Measurements from ENCODE around the gene AHCY. TPM values are rescaled to one million over a fixed set of nuclear protein-coding genes. Genes with fewer than 3 reads are reported as not detected.

AHCY gene
- total RNA-seq, 2 donors from 2014 or later: 162 to 170 TPM

- Histone ChIP-seq H3K9me3 (no peaks in the 10 kb centered on the region), H3K27me3 (replicated peaks; ENCODE audit: insufficient read depth) (no peaks in the 10 kb centered on the region), H3K36me3 (peaks cover 8 to 16% of the 10 kb centered on the region in 2 donors), H3K27ac (no peak overlapping the region), H3K4me3 (no peak overlapping the region), H3K4me1 (replicated peaks) (no peaks in the 10 kb centered on the region)
- TF ChIP-seq POLR2A (IDR thresholded peaks at IDR 0.05) (no peak), POLR2AphosphoS5 (IDR thresholded peaks at IDR 0.05) (no peak)
- TF ChIP-seq, protein P1, sequence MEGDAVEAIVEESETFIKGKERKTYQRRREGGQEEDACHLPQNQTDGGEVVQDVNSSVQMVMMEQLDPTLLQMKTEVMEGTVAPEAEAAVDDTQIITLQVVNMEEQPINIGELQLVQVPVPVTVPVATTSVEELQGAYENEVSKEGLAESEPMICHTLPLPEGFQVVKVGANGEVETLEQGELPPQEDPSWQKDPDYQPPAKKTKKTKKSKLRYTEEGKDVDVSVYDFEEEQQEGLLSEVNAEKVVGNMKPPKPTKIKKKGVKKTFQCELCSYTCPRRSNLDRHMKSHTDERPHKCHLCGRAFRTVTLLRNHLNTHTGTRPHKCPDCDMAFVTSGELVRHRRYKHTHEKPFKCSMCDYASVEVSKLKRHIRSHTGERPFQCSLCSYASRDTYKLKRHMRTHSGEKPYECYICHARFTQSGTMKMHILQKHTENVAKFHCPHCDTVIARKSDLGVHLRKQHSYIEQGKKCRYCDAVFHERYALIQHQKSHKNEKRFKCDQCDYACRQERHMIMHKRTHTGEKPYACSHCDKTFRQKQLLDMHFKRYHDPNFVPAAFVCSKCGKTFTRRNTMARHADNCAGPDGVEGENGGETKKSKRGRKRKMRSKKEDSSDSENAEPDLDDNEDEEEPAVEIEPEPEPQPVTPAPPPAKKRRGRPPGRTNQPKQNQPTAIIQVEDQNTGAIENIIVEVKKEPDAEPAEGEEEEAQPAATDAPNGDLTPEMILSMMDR (IDR thresholded peaks at IDR 0.05): no peak
- DNase-seq (ENCODE audit: low spot score): no peak
- intact Hi-C loops (cut with DNase I): no loop called here
- WGBS: 95% methylated on average over 22 of the region's 24 CpGs
Measured at GRCh38 chr20:34295284-34295683, 7.9 kb downstream of the AHCY start.

GRCh38 chr20:34294563-34294962 lies 8.6 kb downstream of the AHCY start:
- Histone ChIP-seq H3K9me3 (no peaks in the 10 kb centered on the region), H3K27me3 (replicated peaks; ENCODE audit: insufficient read depth) (no peaks in the 10 kb centered on the region), H3K36me3 (peaks cover 11 to 23% of the 10 kb centered on the region in 2 donors), H3K27ac (no peak overlapping the region), H3K4me3 (no peak overlapping the region), H3K4me1 (replicated peaks) (no peaks in the 10 kb centered on the region)
- intact Hi-C loops (cut with DNase I): no loop called here
- no peak for DNase-seq (ENCODE audit: low spot score)
- 59% methylated on average over 7 of the region's 7 CpGs for WGBS
- TF ChIP-seq, protein P1 (IDR thresholded peaks at IDR 0.05): no peak
- TF ChIP-seq POLR2A (IDR thresholded peaks at IDR 0.05) (no peak), POLR2AphosphoS5 (IDR thresholded peaks at IDR 0.05) (no peak)

- WGBS: 81% methylated on average over 7 of the region's 7 CpGs
- no peak for DNase-seq (ENCODE audit: low spot score)
- Histone ChIP-seq H3K9me3 (no peaks in the 10 kb centered on the region), H3K36me3 (peaks cover 11 to 23% of the 10 kb centered on the region in 2 donors), H3K27ac (no peak overlapping the region), H3K27me3 (replicated peaks; ENCODE audit: insufficient read depth) (no peaks in the 10 kb centered on the region), H3K4me3 (no peak overlapping the region), H3K4me1 (replicated peaks) (no peaks in the 10 kb centered on the region)
- intact Hi-C loops (cut with DNase I): no loop called here
- TF ChIP-seq POLR2A (IDR thresholded peaks at IDR 0.05) (no peak), POLR2AphosphoS5 (IDR thresholded peaks at IDR 0.05) (no peak)
- TF ChIP-seq, protein P1 (IDR thresholded peaks at IDR 0.05): no peak
Measured at GRCh38 chr20:34293589-34293988, 9.6 kb downstream of the AHCY start.

GRCh38 chr20:34293119-34293518 lies 10.0 kb downstream of the AHCY start:
- Histone ChIP-seq H3K27ac (no peak overlapping the region), H3K4me1 (replicated peaks) (no peaks in the 10 kb centered on the region), H3K9me3 (no peaks in the 10 kb centered on the region), H3K4me3 (no peak overlapping the region), H3K27me3 (replicated peaks; ENCODE audit: insufficient read depth) (no peaks in the 10 kb centered on the region), H3K36me3 (peaks cover 11 to 23% of the 10 kb centered on the region in 2 donors)
- intact Hi-C loops (cut with DNase I): no loop called here
- TF ChIP-seq POLR2AphosphoS5 (IDR thresholded peaks at IDR 0.05): no peak
- whole genome bisulfite sequencing: 93% methylated on average over 5 of the region's 5 CpGs
- DNase-seq (ENCODE audit: low spot score): no peak

DNA sequence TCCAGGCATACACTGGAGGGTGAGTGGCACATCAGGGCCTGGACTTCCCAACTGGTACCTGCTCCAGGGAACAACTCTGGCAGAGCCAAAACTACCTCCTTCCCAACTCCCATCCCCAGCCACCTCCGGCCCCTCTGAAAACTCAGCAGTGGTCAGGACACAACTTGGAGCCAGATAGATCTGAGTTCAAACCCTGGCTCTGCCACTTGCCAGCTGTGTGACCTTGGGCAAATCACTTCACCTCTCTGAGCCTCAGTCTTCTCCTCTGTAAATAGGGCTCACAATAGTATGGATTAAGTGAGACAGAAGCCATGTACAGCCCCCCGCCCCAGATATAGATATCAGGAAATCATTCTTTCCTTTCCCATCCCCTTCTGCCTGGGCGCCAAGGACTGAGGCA lies 10.7 kb downstream of the AHCY start:
- H3K36me3 ChIP-seq: peaks cover 11 to 23% of the 10 kb centered on the region in 2 donors

More for the DNA sequence above, 10.7 kb downstream of the AHCY start:
- WGBS: 100% methylated on average over 3 of the region's 3 CpGs
- Histone ChIP-seq H3K27ac (no peak overlapping the region), H3K4me3 (no peak overlapping the region), H3K9me3 (no peaks in the 10 kb centered on the region), H3K4me1 (replicated peaks) (no peaks in the 10 kb centered on the region), H3K27me3 (replicated peaks; ENCODE audit: insufficient read depth) (no peaks in the 10 kb centered on the region)
- intact Hi-C loops (cut with DNase I): no loop called here
- DNase-seq (ENCODE audit: low spot score): no peak
- TF ChIP-seq, protein P1 (IDR thresholded peaks at IDR 0.05): no peak
- no peak for TF ChIP-seq POLR2AphosphoS5 (IDR thresholded peaks at IDR 0.05)
- no peak for TF ChIP-seq POLR2A (IDR thresholded peaks at IDR 0.05)

Data from prostate gland (tissue), 2 donors.